ENCODE measurements around the gene RPP14. TPM values are rescaled to one million over a fixed set of nuclear protein-coding genes. Genes with fewer than 3 reads are reported as not detected.

RPP14 gene
- total and polyA plus RNA-seq, 2 donors (not counting 3 experiments of a cell fraction or from before 2014, with no cell fraction given): 11.9 to 18.1 TPM

DNA sequence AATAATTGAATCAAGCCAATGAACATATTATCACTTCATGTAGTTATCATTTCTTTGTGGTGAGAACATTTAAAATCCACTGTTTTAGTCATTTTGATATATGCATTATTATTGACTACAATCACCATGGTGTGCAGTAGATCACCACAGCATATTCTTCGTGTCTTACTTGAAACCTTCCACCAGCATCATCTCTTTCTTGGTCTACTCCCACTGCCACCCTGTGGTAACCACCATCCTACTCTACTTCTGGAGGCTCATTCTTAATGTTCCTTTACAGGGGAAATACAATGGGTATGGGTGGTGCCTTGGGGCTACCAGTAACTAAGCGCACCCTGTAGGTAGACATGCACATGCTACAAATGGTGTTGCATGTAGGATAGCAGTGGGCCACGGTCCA, 52.0 kb downstream of the RPP14 start:
- FAIRE-seq (no peak), DNase-seq (ENCODE audit: low read depth, low spot score) (no peak)
- no peak overlapping the region for H3K4me3 ChIP-seq (replicated peaks in 1 of 3; ENCODE audit: insufficient read depth in 1 of 3, low read depth in 1 of 3, low read length in 3 of 3)
- H3K4me2 ChIP-seq (ENCODE audit: insufficient read depth, low read length): no peak overlapping the region
- no TSS peak for BruUV-seq (replicated peaks)
- ChIA-PET CTCF (no interaction called here), POLR2A (no interaction called here)
- H3K27ac ChIP-seq (ENCODE audit: insufficient read depth, low read depth, low read length): no peak overlapping the region
- intact Hi-C loops (cut with micrococcal nuclease): no loop called here
- no peaks in the 10 kb centered on the region for H4K20me1 ChIP-seq (replicated peaks; ENCODE audit: control insufficient read depth, extremely low read depth, insufficient read depth, low read length)
- H3K79me2 ChIP-seq (ENCODE audit: control insufficient read depth, insufficient read depth, low read length): no peaks in the 10 kb centered on the region
- H3K27me3 ChIP-seq (ENCODE audit: control insufficient read depth in 2 of 2, insufficient read depth in 2 of 2, low read length in 2 of 2): no peaks in the 10 kb centered on the region
- H3K9me3 ChIP-seq (replicated peaks; ENCODE audit: control insufficient read depth, insufficient read depth, low read length): no peaks in the 10 kb centered on the region
- dilution Hi-C loops (cut with MboI; ENCODE audit: extremely low pct_ligation_motif_present, low sequenced_read_pairs): no loop called here
- no peaks in the 10 kb centered on the region for H3K36me3 ChIP-seq (ENCODE audit: control insufficient read depth in 2 of 2, extremely low read depth in 1 of 2, insufficient read depth in 2 of 2, low read length in 2 of 2)
- no peaks in the 10 kb centered on the region for H3K4me1 ChIP-seq (ENCODE audit: control insufficient read depth, extremely low read depth, insufficient read depth, low read length)
- no peak overlapping the region for H2AFZ ChIP-seq (ENCODE audit: low read depth, low read length)
- H3K9me1 ChIP-seq (replicated peaks; ENCODE audit: control insufficient read depth, extremely low read depth, insufficient read depth, low read length): no peaks in the 10 kb centered on the region
- H3K9ac ChIP-seq (replicated peaks; ENCODE audit: extremely low read depth, insufficient read depth, low read length): no peak overlapping the region
- TF ChIP-seq, protein P1, sequence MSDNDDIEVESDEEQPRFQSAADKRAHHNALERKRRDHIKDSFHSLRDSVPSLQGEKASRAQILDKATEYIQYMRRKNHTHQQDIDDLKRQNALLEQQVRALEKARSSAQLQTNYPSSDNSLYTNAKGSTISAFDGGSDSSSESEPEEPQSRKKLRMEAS (IDR thresholded peaks at IDR 0.05; ENCODE audit: insufficient read depth, insufficient read length): no peak
- TF ChIP-seq GATA2 (IDR thresholded peaks at IDR 0.05; ENCODE audit: insufficient read depth, insufficient read length, low read depth, low read length) (no peak), EZH2 (IDR thresholded peaks at IDR 0.05; ENCODE audit: borderline replicate concordance, low read depth, low read length, severe bottlenecking) (no peak)

DNA sequence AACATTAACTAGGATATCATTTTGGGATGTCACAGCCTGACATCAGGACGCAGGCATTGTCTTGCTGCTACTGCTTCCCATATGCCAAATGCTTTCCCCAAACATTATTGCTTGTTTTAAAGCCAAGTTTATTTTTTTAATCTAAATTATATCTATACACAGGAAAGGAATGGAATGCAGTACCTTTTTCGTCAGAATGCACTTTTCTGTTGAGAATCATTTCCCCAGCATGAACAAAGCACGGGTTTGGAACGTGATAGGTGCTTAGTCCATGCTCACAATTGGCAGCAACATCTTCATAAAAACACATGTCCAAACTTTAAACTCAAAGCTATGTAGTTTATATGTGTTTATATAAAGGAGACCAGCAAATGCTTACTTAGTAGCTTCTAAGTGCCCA, 52.8 kb downstream of the RPP14 start:
- no TSS peak for BruUV-seq (replicated peaks)
- FAIRE-seq: no peak
- H3K79me2 ChIP-seq (ENCODE audit: control insufficient read depth, insufficient read depth, low read length): no peaks in the 10 kb centered on the region
- H3K9me3 ChIP-seq (replicated peaks; ENCODE audit: control insufficient read depth, insufficient read depth, low read length): no peaks in the 10 kb centered on the region
- ChIA-PET CTCF (interaction anchor here (0.8 to 1.0 kb wide), 2 partner anchors 8 to 9 kb away, joined by 3 to 4 read pairs; no protein-coding TSS in a partner anchor), POLR2A (no interaction called here)
- dilution Hi-C loops (cut with MboI; ENCODE audit: extremely low pct_ligation_motif_present, low sequenced_read_pairs) (no loop called here), intact Hi-C loops (cut with micrococcal nuclease) (no loop called here)
- H4K20me1 ChIP-seq (replicated peaks; ENCODE audit: control insufficient read depth, extremely low read depth, insufficient read depth, low read length): no peaks in the 10 kb centered on the region
- no peak overlapping the region for H3K4me2 ChIP-seq (ENCODE audit: insufficient read depth, low read length)
- H3K36me3 ChIP-seq (ENCODE audit: control insufficient read depth in 2 of 2, extremely low read depth in 1 of 2, insufficient read depth in 2 of 2, low read length in 2 of 2): no peaks in the 10 kb centered on the region
- TF ChIP-seq, protein P1 (IDR thresholded peaks at IDR 0.05; ENCODE audit: insufficient read depth, insufficient read length): no peak
- no peak for TF ChIP-seq FOS (IDR thresholded peaks at IDR 0.05; ENCODE audit: borderline replicate concordance, insufficient read depth, low read length)
- no peak for TF ChIP-seq MYC (IDR thresholded peaks at IDR 0.05; ENCODE audit: low read depth, low read length)
- H3K9me1 ChIP-seq (replicated peaks; ENCODE audit: control insufficient read depth, extremely low read depth, insufficient read depth, low read length): no peaks in the 10 kb centered on the region
- H2AFZ ChIP-seq (ENCODE audit: low read depth, low read length): no peak overlapping the region
- H3K4me1 ChIP-seq (ENCODE audit: control insufficient read depth, extremely low read depth, insufficient read depth, low read length): no peaks in the 10 kb centered on the region
- H3K27me3 ChIP-seq (ENCODE audit: control insufficient read depth in 2 of 2, insufficient read depth in 2 of 2, low read length in 2 of 2): no peaks in the 10 kb centered on the region
- H3K9ac ChIP-seq (replicated peaks; ENCODE audit: extremely low read depth, insufficient read depth, low read length): no peak overlapping the region
- H3K27ac ChIP-seq (ENCODE audit: insufficient read depth, low read depth, low read length): no peak overlapping the region
- DNase-seq (ENCODE audit: low read depth, low spot score): no peak
- H3K4me3 ChIP-seq (replicated peaks in 1 of 3; ENCODE audit: insufficient read depth in 1 of 3, low read depth in 1 of 3, low read length in 3 of 3): no peak overlapping the region

Data from endothelial cell of umbilical vein (primary cell).